Measurements from ENCODE around the gene RBM20. TPM values are rescaled to one million over a fixed set of nuclear protein-coding genes. Genes with fewer than 3 reads are reported as not detected.

Gene RBM20
- total RNA-seq, 1 experiment from 2014 or later, result 0.17 TPM

GRCh38 chr10:110631934-110632333 lies 12.2 kb upstream of the RBM20 start:
- no peaks in the 10 kb centered on the region; a peak in 1 of 7 replicates for H3K36me3 Mint-ChIP-seq (ENCODE audit: insufficient read depth in 1 of 3, low read depth in 3 of 3)
- Histone ChIP-seq H2BK15ac (ENCODE audit: low read depth, low read length) (no peak overlapping the region), H2BK120ac (ENCODE audit: low read depth, low read length, poor library complexity, severe bottlenecking) (no peak overlapping the region), H3K27ac (ENCODE audit: insufficient read length, low read depth, low read length) (no peak overlapping the region), H3K9ac (ENCODE audit: extremely low read depth, insufficient read length, low read length) (no peak overlapping the region), H4K91ac (ENCODE audit: insufficient read length, low read depth, low read length) (no peak overlapping the region), H3T11ph (ENCODE audit: low read length) (no peak overlapping the region), H2BK12ac (ENCODE audit: insufficient read length, low read depth, low read length) (no peak overlapping the region), H3K79me2 (ENCODE audit: insufficient read depth, low read length) (no peaks in the 10 kb centered on the region; the same call in 1 of the 2 replicates), H4K8ac (replicated peaks; ENCODE audit: insufficient read length, low read depth, low read length) (no peak overlapping the region), H3K56ac (ENCODE audit: insufficient read length, low read depth, low read length) (no peak overlapping the region), H3K23ac (ENCODE audit: insufficient read length, low read depth, low read length) (no peak overlapping the region), H4K5ac (ENCODE audit: insufficient read length, low read depth, low read length) (no peak overlapping the region), H3K4me1 (ENCODE audit: insufficient read depth, low read length) (no peaks in the 10 kb centered on the region; the same call in 1 of the 2 replicates), H3K18ac (ENCODE audit: insufficient read length, low read depth, low read length) (no peak overlapping the region), H3K79me1 (ENCODE audit: insufficient read depth, low read depth, low read length, poor library complexity, severe bottlenecking) (no peaks in the 10 kb centered on the region), H3K23me2 (ENCODE audit: insufficient read length, low read depth, low read length, poor library complexity, severe bottlenecking) (no peaks in the 10 kb centered on the region), H2AFZ (ENCODE audit: low read length) (no peak overlapping the region), H2BK20ac (ENCODE audit: low read depth, low read length, poor library complexity, severe bottlenecking) (no peak overlapping the region), H3K4me2 (ENCODE audit: insufficient read depth, insufficient read length, low read length) (no peak overlapping the region), H3K27me3 (ENCODE audit: insufficient read depth, low read length) (no peaks in the 10 kb centered on the region), H3K4ac (ENCODE audit: low read depth, low read length) (no peak overlapping the region), H2AK5ac (ENCODE audit: insufficient read length, low read length) (no peak overlapping the region), H4K20me1 (ENCODE audit: control insufficient read depth, insufficient read depth, insufficient read length) (no peaks in the 10 kb centered on the region), H3K9me3 (ENCODE audit: control insufficient read depth, low read depth, low read length) (no peaks in the 10 kb centered on the region), H2BK5ac (ENCODE audit: insufficient read length, low read length) (no peak overlapping the region), H3K14ac (ENCODE audit: insufficient read depth, low read length) (no peak overlapping the region)
- no peak overlapping the region for H3K4me3 Mint-ChIP-seq
- peaks cover 23 to 26% of the 10 kb centered on the region in 2 experiments for H3K4me1 Mint-ChIP-seq
- no peaks in the 10 kb centered on the region; a peak in 1 of 5 replicates for H3K9me3 Mint-ChIP-seq
- DNase-seq, result no peak
- no peak for TF ChIP-seq CTCF (conservative IDR thresholded peaks at IDR 0.05)
- no peak overlapping the region for H3K27ac Mint-ChIP-seq
- no peaks in the 10 kb centered on the region for H3K27me3 Mint-ChIP-seq (ENCODE audit: low read depth)
